Measurements from ENCODE around the gene SEPHS1.

SEPHS1 gene

GRCh38 chr10:13310518-13311176, 37.4 kb downstream of the SEPHS1 start:
- no peak for TF ChIP-seq CTCF (IDR thresholded peaks at IDR 0.05; ENCODE audit: extremely low read depth, missing control alignments)

GRCh38 chr10:13309792-13310191, 38.3 kb downstream of the SEPHS1 start:
- no peak for TF ChIP-seq CTCF (IDR thresholded peaks at IDR 0.05; ENCODE audit: extremely low read depth, missing control alignments)
- DNase-seq (ENCODE audit: low spot score) = no peak

More at GRCh38 chr10:13310518-13311176, 37.4 kb downstream of the SEPHS1 start:
- DNase-seq (ENCODE audit: low spot score) = no peak

- TF ChIP-seq CTCF (IDR thresholded peaks at IDR 0.05; ENCODE audit: extremely low read depth, missing control alignments) = no peak
- DNase-seq (ENCODE audit: low spot score) = no peak
Observed at GRCh38 chr10:13308096-13308495, 40.0 kb downstream of the SEPHS1 start.

- DNase-seq (ENCODE audit: low spot score) = no peak
- TF ChIP-seq CTCF (IDR thresholded peaks at IDR 0.05; ENCODE audit: extremely low read depth, missing control alignments) = no peak
Observed at GRCh38 chr10:13306103-13306502, 42.0 kb downstream of the SEPHS1 start.

- TF ChIP-seq CTCF (IDR thresholded peaks at IDR 0.05; ENCODE audit: extremely low read depth, missing control alignments) = no peak
- no peak for DNase-seq (ENCODE audit: low spot score)
Observed at GRCh38 chr10:13302821-13303555, 45.1 kb downstream of the SEPHS1 start.

GRCh38 chr10:13299437-13300287, 48.4 kb downstream of the SEPHS1 start, which contains the start of gene PHYH:
PHYH (minus strand) TSS chr10:13300064; CDS start chr10:13300042, 22 bp downstream.
- TF ChIP-seq CTCF (IDR thresholded peaks at IDR 0.05; ENCODE audit: extremely low read depth, missing control alignments) = no peak
- DNase-seq (ENCODE audit: low spot score) = peak; percentile 90

Data from GM20000 (cell line).